ENCODE measurements around the gene FOXE3. TPM values are rescaled to one million over a fixed set of nuclear protein-coding genes. Genes with fewer than 3 reads are reported as not detected.

Gene FOXE3
- total and polyA plus RNA-seq, 2 of the 8 experiments (the other 6 are each of a cell fraction or from before 2014, with no cell fraction given), result 0.18 TPM; not detected in 1

- no peak overlapping the region for H2AFZ ChIP-seq (ENCODE audit: low read length)
- peaks cover 70 to 97% (median 87%) of the 10 kb centered on the region in 4 experiments for H3K27me3 ChIP-seq (replicated peaks in 1 of 4; ENCODE audit: control insufficient read depth in 3 of 4, extremely low read depth in 1 of 4, insufficient read depth in 3 of 4, low read length in 3 of 4)
- ChIA-PET CTCF (ENCODE audit: partially characterized antibody) (interaction anchor here (0.7 to 9.7 kb wide), 32 partner anchors 9 to 295 kb away, joined by 3 to 140 read pairs (median 6); no protein-coding TSS in a partner anchor), POLR2A (ENCODE audit: partially characterized antibody) (interaction anchor here (1.0 to 1.5 kb wide), 2 partner anchors 8 to 17 kb away, joined by 3 read pairs; no protein-coding TSS in a partner anchor)
- H3K9me3 ChIP-seq (ENCODE audit: insufficient read depth in 2 of 2, low read depth in 1 of 2, low read length in 1 of 2), result no peaks in the 10 kb centered on the region
- H3K18ac ChIP-seq (ENCODE audit: extremely low read depth, low read length), result no peak overlapping the region
- no peak overlapping the region for H3K27ac ChIP-seq (ENCODE audit: low read depth, low read length)
- H3K14ac ChIP-seq (ENCODE audit: insufficient read length), result no peak overlapping the region
- H3K4me2 ChIP-seq (ENCODE audit: insufficient read depth in 1 of 2, low read depth in 2 of 2, low read length in 2 of 2), result peak overlapping the region; percentile 63 to 97
- H3K79me2 ChIP-seq (ENCODE audit: control insufficient read depth in 1 of 2, insufficient read depth in 2 of 2, low read length in 2 of 2), result no peaks in the 10 kb centered on the region
- no peak overlapping the region for H2BK15ac ChIP-seq (ENCODE audit: low read length)
- peak overlapping the region in 1 of 4 experiments; percentile 54; a peak in 3 of 8 replicates for H3K4me3 ChIP-seq (ENCODE audit: extremely low read depth in 1 of 4, insufficient read depth in 2 of 4, low read depth in 3 of 4, low read length in 4 of 4)
- H4K5ac ChIP-seq (ENCODE audit: insufficient read length, low read depth, low read length), result no peak overlapping the region
- H3K23me2 ChIP-seq (ENCODE audit: low read depth, low read length), result peaks cover 10% of the 10 kb centered on the region; the same call in 1 of the 2 replicates
- H3K36me3 ChIP-seq (ENCODE audit: control insufficient read depth in 2 of 4, insufficient read depth in 4 of 4, low read length in 3 of 4), result no peaks in the 10 kb centered on the region; a peak in 1 of 8 replicates
- no peak overlapping the region for H3K9ac ChIP-seq (replicated peaks in 1 of 4; ENCODE audit: extremely low read depth in 1 of 4, low read depth in 3 of 4, low read length in 3 of 4)
- FAIRE-seq (no peak), DNase-seq (ENCODE audit: low read depth in 1 of 2, low spot score in 2 of 2) (no peak)
- no peak overlapping the region for H2BK120ac ChIP-seq (replicated peaks; ENCODE audit: low read depth, low read length)
- no peak overlapping the region for H3K4ac ChIP-seq (replicated peaks; ENCODE audit: insufficient read length, low read depth, low read length)
- H2BK12ac ChIP-seq (ENCODE audit: low read depth, low read length), result 0 out of 2 replicates have a peak overlapping the region, but pooled peaks have one; percentile 87
- peaks cover 3 to 36% (median 15%) of the 10 kb centered on the region in 4 experiments; a peak in 6 of 7 replicates for H3K4me1 ChIP-seq (replicated peaks in 1 of 4; ENCODE audit: control insufficient read depth in 3 of 4, insufficient read depth in 4 of 4, low read length in 3 of 4)
- H3K56ac ChIP-seq (replicated peaks; ENCODE audit: insufficient read length, low read depth, low read length), result no peak overlapping the region
- H4K8ac ChIP-seq (ENCODE audit: extremely low read depth, insufficient read depth, low read length), result no peak overlapping the region
- TF ChIP-seq ASH2L (IDR thresholded peaks at IDR 0.05; ENCODE audit: low read length), result no peak
- no peak for TF ChIP-seq TBP (IDR thresholded peaks at IDR 0.05; ENCODE audit: low read depth, low read length)
- TF ChIP-seq EZH2 (IDR thresholded peaks at IDR 0.05; ENCODE audit: low read depth, low read length, severe bottlenecking), result peak; percentile 72
- no peak for TF ChIP-seq SAP30 (IDR thresholded peaks at IDR 0.05; ENCODE audit: insufficient read depth, insufficient replicate concordance, low read length)
- peak; percentile 87 for TF ChIP-seq SUZ12 (IDR thresholded peaks at IDR 0.05; ENCODE audit: low read length)
- no peak for TF ChIP-seq TEAD4 (IDR thresholded peaks at IDR 0.05; ENCODE audit: low read depth, low read length)
- H4K20me1 ChIP-seq (replicated peaks in 1 of 2; ENCODE audit: control insufficient read depth in 1 of 2, insufficient read depth in 2 of 2, low read length in 2 of 2), result peaks cover 8 to 19% of the 10 kb centered on the region in 2 experiments
- 14% methylated on average over 17 of the region's 17 CpGs; no CpG with 5 or more reads in 1 of the 2 experiments for WGBS, 2 experiments (ENCODE audit: extremely low coverage in 1 of 2, insufficient coverage in 1 of 2, insufficient read length in 1 of 2, insufficient replicate concordance in 2 of 2, low coverage in 1 of 2, low lambda C conversion rate in 2 of 2, missing lambda C conversion rate in 1 of 2)
- H2BK20ac ChIP-seq (ENCODE audit: low read length), result no peak overlapping the region
- no peaks in the 10 kb centered on the region for H3K79me1 ChIP-seq (ENCODE audit: low read depth, low read length)
- no peak overlapping the region for H3K23ac ChIP-seq (ENCODE audit: insufficient read length)
- no peak overlapping the region for H2BK5ac ChIP-seq (ENCODE audit: low read depth, low read length)
- H4K91ac ChIP-seq (replicated peaks; ENCODE audit: insufficient read length, low read length), result no peak overlapping the region
- no peak overlapping the region for H2AK5ac ChIP-seq (ENCODE audit: low read depth, low read length)
Measured at GRCh38 chr1:47433037-47433421, 16.9 kb downstream of the FOXE3 start.

Data from H1 (cell line).